Measurements from ENCODE around the gene MYO1D.

The MYO1D gene

GRCh38 chr17:32777922-32778321 lies 99.0 kb downstream of the MYO1D start:
- TF ChIP-seq MAX (IDR thresholded peaks at IDR 0.05) = no peak
- no peak for TF ChIP-seq RAD21 (IDR thresholded peaks at IDR 0.05; ENCODE audit: low read depth)
- no peak for TF ChIP-seq ZBTB7A (IDR thresholded peaks at IDR 0.05; ENCODE audit: low read depth)
- TF ChIP-seq NFIC (IDR thresholded peaks at IDR 0.05) = no peak
- no peak for TF ChIP-seq EGR1 (IDR thresholded peaks at IDR 0.05)
- no peak for TF ChIP-seq FOXM1 (IDR thresholded peaks at IDR 0.05; ENCODE audit: borderline replicate concordance, low read depth)
- no peak for TF ChIP-seq TAF1 (IDR thresholded peaks at IDR 0.05; ENCODE audit: low read depth)
- no peak for TF ChIP-seq TEAD4 (IDR thresholded peaks at IDR 0.05)
- TF ChIP-seq EP300 (IDR thresholded peaks at IDR 0.05; ENCODE audit: borderline replicate concordance) = no peak
- TF ChIP-seq USF1 (IDR thresholded peaks at IDR 0.05) = no peak
- no peak for TF ChIP-seq YY1 (IDR thresholded peaks at IDR 0.05; ENCODE audit: low read depth)

- no peak for TF ChIP-seq CREB1 (IDR thresholded peaks at IDR 0.05; ENCODE audit: low read depth)
- no peak for TF ChIP-seq TEAD4 (IDR thresholded peaks at IDR 0.05)
- TF ChIP-seq MAX (IDR thresholded peaks at IDR 0.05) = no peak
- TF ChIP-seq USF1 (IDR thresholded peaks at IDR 0.05) = no peak
- no peak for TF ChIP-seq TAF1 (IDR thresholded peaks at IDR 0.05; ENCODE audit: low read depth)
- no peak for TF ChIP-seq TCF12 (IDR thresholded peaks at IDR 0.05; ENCODE audit: low read depth)
- no peak for TF ChIP-seq EP300 (IDR thresholded peaks at IDR 0.05; ENCODE audit: borderline replicate concordance)
- TF ChIP-seq EGR1 (IDR thresholded peaks at IDR 0.05) = no peak
- TF ChIP-seq ZBTB7A (IDR thresholded peaks at IDR 0.05; ENCODE audit: low read depth) = no peak
Measured at GRCh38 chr17:32777436-32777835, 99.5 kb downstream of the MYO1D start.

GRCh38 chr17:32774695-32775084 lies 102.2 kb downstream of the MYO1D start:
- no peak for TF ChIP-seq EP300 (IDR thresholded peaks at IDR 0.05; ENCODE audit: borderline replicate concordance)
- no peak for TF ChIP-seq CREB1 (IDR thresholded peaks at IDR 0.05; ENCODE audit: low read depth)
- TF ChIP-seq FOXM1 (IDR thresholded peaks at IDR 0.05; ENCODE audit: borderline replicate concordance, low read depth) = no peak
- TF ChIP-seq ZBTB7A (IDR thresholded peaks at IDR 0.05; ENCODE audit: low read depth) = no peak
- no peak for TF ChIP-seq NFIC (IDR thresholded peaks at IDR 0.05)
- TF ChIP-seq CEBPB (IDR thresholded peaks at IDR 0.05) = no peak
- TF ChIP-seq YY1 (IDR thresholded peaks at IDR 0.05; ENCODE audit: low read depth) = no peak
- TF ChIP-seq EGR1 (IDR thresholded peaks at IDR 0.05) = no peak
- TF ChIP-seq TCF12 (IDR thresholded peaks at IDR 0.05; ENCODE audit: low read depth) = no peak
- TF ChIP-seq TAF1 (IDR thresholded peaks at IDR 0.05; ENCODE audit: low read depth) = no peak
- TF ChIP-seq MAX (IDR thresholded peaks at IDR 0.05) = no peak
- TF ChIP-seq REST (IDR thresholded peaks at IDR 0.05; ENCODE audit: low read depth) = no peak

GRCh38 chr17:32773856-32774694 lies 102.8 kb downstream of the MYO1D start:
- TF ChIP-seq RAD21 (IDR thresholded peaks at IDR 0.05; ENCODE audit: low read depth) = no peak
- TF ChIP-seq EP300 (IDR thresholded peaks at IDR 0.05; ENCODE audit: borderline replicate concordance) = no peak
- no peak for TF ChIP-seq CEBPB (IDR thresholded peaks at IDR 0.05)
- no peak for TF ChIP-seq FOXM1 (IDR thresholded peaks at IDR 0.05; ENCODE audit: borderline replicate concordance, low read depth)
- no peak for TF ChIP-seq TCF12 (IDR thresholded peaks at IDR 0.05; ENCODE audit: low read depth)
- no peak for TF ChIP-seq ZBTB7A (IDR thresholded peaks at IDR 0.05; ENCODE audit: low read depth)
- TF ChIP-seq TEAD4 (IDR thresholded peaks at IDR 0.05) = no peak
- no peak for TF ChIP-seq REST (IDR thresholded peaks at IDR 0.05; ENCODE audit: low read depth)
- TF ChIP-seq CREB1 (IDR thresholded peaks at IDR 0.05; ENCODE audit: low read depth) = no peak
- TF ChIP-seq NFIC (IDR thresholded peaks at IDR 0.05) = no peak

- no peak for TF ChIP-seq REST (IDR thresholded peaks at IDR 0.05; ENCODE audit: low read depth)
- TF ChIP-seq TEAD4 (IDR thresholded peaks at IDR 0.05) = no peak
Measured at GRCh38 chr17:32772453-32773025, 104.4 kb downstream of the MYO1D start.

All from Ishikawa (cell line).